Retinal pigment epithelial cell (primary cell): ENCODE results near the gene SAMM50.

ENCODE experiments used
- DNase-seq: peaks from one replicate; pipeline ENCODE4 v3.0.0-alpha.2; 2010; ENCODE audit warnings: low read depth
- H3K4me3 ChIP-seq: 2 replicates; pipeline ENCODE4 v1.5.1; 2011; ENCODE audit warnings: mild to moderate bottlenecking, low read length, control low read depth, moderate library complexity
- CTCF ChIP-seq: conservative IDR thresholded peaks from 2 replicates; pipeline ENCODE4 v1.5.1; 2011; ENCODE audit warnings: low read depth, low read length, control low read depth, inconsistent platforms

Gene SAMM50

GRCh38 chr22:43985532-43985931 lies 30.3 kb downstream of the SAMM50 start:
- DNase-seq = no peak
- no peak for TF ChIP-seq CTCF

GRCh38 chr22:43988116-43988820 lies 33.0 kb downstream of the SAMM50 start:
- no peak for DNase-seq
- no peak for TF ChIP-seq CTCF
- no peak overlapping the region for H3K4me3 ChIP-seq

More at GRCh38 chr22:43985532-43985931, 30.3 kb downstream of the SAMM50 start:
- H3K4me3 ChIP-seq = no peak overlapping the region

GRCh38 chr22:43988960-43989359 lies 33.7 kb downstream of the SAMM50 start:
- TF ChIP-seq CTCF = no peak

GRCh38 chr22:43990044-43990443 lies 34.8 kb downstream of the SAMM50 start:
- no peak for DNase-seq
- no peak for TF ChIP-seq CTCF
- no peak overlapping the region for H3K4me3 ChIP-seq

More at GRCh38 chr22:43988960-43989359, 33.7 kb downstream of the SAMM50 start:
- no peak for DNase-seq
- no peak overlapping the region for H3K4me3 ChIP-seq

GRCh38 chr22:43991316-43992020 lies 36.2 kb downstream of the SAMM50 start:
- no peak overlapping the region for H3K4me3 ChIP-seq
- no peak for DNase-seq
- TF ChIP-seq CTCF = no peak

- DNase-seq = no peak
- no peak for TF ChIP-seq CTCF
- no peak overlapping the region for H3K4me3 ChIP-seq
Measured at GRCh38 chr22:43992331-43992821, 37.1 kb downstream of the SAMM50 start.
